Measurements from ENCODE around the gene SKP2.

DNA sequence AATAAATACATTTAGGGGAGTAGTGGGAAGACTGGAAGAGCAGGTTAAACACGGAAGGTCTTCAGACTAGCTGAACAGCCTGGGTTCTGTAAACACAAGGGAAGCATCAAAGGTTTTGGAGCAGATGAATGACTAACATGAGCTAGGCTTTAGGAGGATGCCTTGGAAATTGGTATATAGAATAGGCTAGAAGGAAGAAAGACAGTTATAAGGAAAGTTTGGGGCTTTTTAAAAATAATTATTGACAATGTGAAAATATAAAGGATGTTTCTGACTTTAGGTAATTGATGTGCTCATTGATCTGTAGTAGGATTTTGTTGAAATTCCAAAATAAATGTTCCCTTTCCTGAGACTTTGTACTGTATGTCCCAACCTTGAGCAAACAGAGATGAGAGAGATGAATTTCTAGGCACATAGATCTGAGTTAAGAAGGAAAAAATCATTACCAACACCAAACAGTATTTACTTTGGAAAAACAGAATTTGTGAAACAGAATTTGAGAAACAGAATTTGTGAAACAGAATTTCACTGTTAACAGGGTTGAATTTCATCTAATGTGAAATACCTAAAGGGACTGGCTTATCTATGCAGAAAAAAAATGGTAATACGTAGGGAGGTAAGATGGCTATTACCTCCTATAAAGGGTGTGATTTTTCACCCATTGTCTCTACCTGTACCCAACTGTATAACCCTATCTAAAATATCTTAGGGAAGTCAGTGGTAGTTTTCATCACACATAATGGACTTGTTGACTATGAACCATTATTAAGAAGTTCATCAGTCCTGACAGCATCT is 28.8 kb downstream of the SKP2 start:
- no peak for TF ChIP-seq GATA3 (IDR thresholded peaks at IDR 0.05; ENCODE audit: borderline replicate concordance)
- no peak for TF ChIP-seq CHD4 (IDR thresholded peaks at IDR 0.05; ENCODE audit: borderline replicate concordance)

All from A549 (cell line).